GM23338 (cell line): ENCODE measurements around the gene ANKFN1. TPM values are rescaled to one million over a fixed set of nuclear protein-coding genes. Genes with fewer than 3 reads are reported as not detected.

Experiments
- ATAC-seq: fragments of 200-7000 bp; cut with Tn5 transposase; 3 replicates; pipeline ENCODE4 v1.9.1; 2020
- DNase-seq: peaks from one replicate; pipeline ENCODE4 v3.0.0-alpha.2; 2015; ENCODE audit warnings: low spot score
- H2AFZ ChIP-seq: fragments of 200-600 bp; sonication (generic); 2 replicates; pipeline ENCODE4 v1.8.0; 2016; ENCODE audit warnings: antibody characterized with exemption, mild to moderate bottlenecking, moderate library complexity
- H3F3A ChIP-seq: fragments of 200-600 bp; sonication (generic); replicated peaks from 2 replicates; pipeline ENCODE4 v1.8.0; 2017; ENCODE audit warnings: antibody characterized with exemption, mixed run types, low read depth
- H3K27ac ChIP-seq: fragments of 200-600 bp; sonication (generic); 2 replicates; pipeline ENCODE4 v1.6.1; 2016; ENCODE audit warnings: low read depth
- H3K27me3 ChIP-seq: fragments of 200-600 bp; sonication (generic); 2 replicates; pipeline ENCODE4 v1.8.0; 2016; ENCODE audit warnings: mild to moderate bottlenecking, mixed run types, moderate library complexity; ENCODE audit not compliant: insufficient read depth
- H3K36me3 ChIP-seq: fragments of 200-600 bp; sonication (generic); 2 replicates; pipeline ENCODE4 v1.8.0; 2016; ENCODE audit warnings: mild to moderate bottlenecking; ENCODE audit not compliant: insufficient read depth
- H3K4me1 ChIP-seq: fragments of 200-600 bp; sonication (generic); 2 replicates; pipeline ENCODE4 v1.8.0; 2016; ENCODE audit warnings: mild to moderate bottlenecking, moderate library complexity; ENCODE audit not compliant: insufficient read depth
- H3K4me2 ChIP-seq: fragments of 200-600 bp; sonication (generic); 2 replicates; pipeline ENCODE4 v1.7.1; 2017; ENCODE audit warnings: mixed run types
- H3K4me3 ChIP-seq: fragments of 200-600 bp; sonication (generic); 2 replicates; pipeline ENCODE4 v1.6.1; 2016; ENCODE audit warnings: mixed run types
- H3K79me2 ChIP-seq: fragments of 200-600 bp; sonication (generic); replicated peaks from 2 replicates; pipeline ENCODE4 v1.8.0; 2017; ENCODE audit warnings: mild to moderate bottlenecking; ENCODE audit not compliant: insufficient read depth
- H3K9me2 ChIP-seq: fragments of 200-600 bp; sonication (generic); 2 replicates; pipeline ENCODE4 v1.8.0; 2017; ENCODE audit not compliant: insufficient read depth
- H4K20me1 ChIP-seq: fragments of 200-600 bp; sonication (generic); replicated peaks from 2 replicates; pipeline ENCODE4 v1.8.0; 2017; ENCODE audit warnings: mild to moderate bottlenecking; ENCODE audit not compliant: insufficient read depth
- H3K27ac Mint-ChIP-seq: 2 replicates; pipeline ENCODE4 v1.8.0; 2020; ENCODE audit warnings: inconsistent platforms, mild to moderate bottlenecking, moderate library complexity, mixed read lengths
- H3K27me3 Mint-ChIP-seq: 3 replicates; pipeline ENCODE4 v1.8.0; 2022; ENCODE audit warnings: low read depth, mild to moderate bottlenecking, moderate library complexity, mixed read lengths, inconsistent platforms; ENCODE audit not compliant: insufficient read depth, poor library complexity
- H3K36me3 Mint-ChIP-seq: 3 replicates; pipeline ENCODE4 v1.8.0; 2021; ENCODE audit warnings: low read depth, mild to moderate bottlenecking, inconsistent platforms, moderate library complexity, mixed read lengths
- H3K4me1 Mint-ChIP-seq: 3 replicates; pipeline ENCODE4 v1.8.0; 2020; ENCODE audit warnings: mild to moderate bottlenecking, inconsistent platforms, mixed read lengths
- H3K4me3 Mint-ChIP-seq: 3 replicates; pipeline ENCODE4 v1.8.0; 2021; ENCODE audit warnings: moderate library complexity, mild to moderate bottlenecking, inconsistent platforms, mixed read lengths
- H3K9me3 Mint-ChIP-seq: 3 replicates; pipeline ENCODE4 v1.8.0; 2020; ENCODE audit warnings: moderate library complexity, mild to moderate bottlenecking, inconsistent platforms, mixed read lengths
- EZH2phosphoT487 ChIP-seq: fragments of 200-600 bp; sonication (generic); IDR thresholded peaks from one replicate; pipeline ENCODE4 v1.8.1; 2018; ENCODE audit warnings: antibody characterized with exemption; ENCODE audit not compliant: unreplicated experiment
- ZNF462 ChIP-seq: fragments of 250-450 bp; sonication (Bioruptor Pico); IDR thresholded peaks from 2 replicates; pipeline ENCODE4 v1.5.0; 2020; ENCODE audit warnings: mild to moderate bottlenecking, moderate library complexity
- polyA plus RNA-seq: library from polyadenylated mRNA; unstranded; fragments of >200 nt; fragmentation: Nextera tagmentation; extraction: Ambion mirVana; gene quantifications from 2 replicates; pipeline ENCODE4 v1.2.1, GENCODE V29; 2016
- total RNA-seq: library from RNA; depleted of rRNA; stranded (reverse); fragments of >200 nt; shearing (Covaris generic); gene quantifications from 2 replicates; pipeline ENCODE4 v1.2.3, GENCODE V29; 2014

The ANKFN1 gene
- total and polyA plus RNA-seq, 2 experiments from 2014 or later = not detected

GRCh38 chr17:56119191-56119590 lies 34.1 kb upstream of the ANKFN1 start (continued):
- TF ChIP-seq EZH2phosphoT487 = no peak

GRCh38 chr17:56119936-56120335 lies 33.3 kb upstream of the ANKFN1 start:
- no peak for DNase-seq
- no peak overlapping the region for H3K4me2 ChIP-seq

More at GRCh38 chr17:56119936-56120335, 33.3 kb upstream of the ANKFN1 start:
- Histone ChIP-seq H4K20me1 (no peaks in the 10 kb centered on the region), H3K4me1 (no peaks in the 10 kb centered on the region), H3K9me2 (peaks cover 4% of the 10 kb centered on the region; the same call in 1 of the 2 replicates), H3K4me3 (no peak overlapping the region), H3K79me2 (no peaks in the 10 kb centered on the region), H2AFZ (no peak overlapping the region), H3K36me3 (no peaks in the 10 kb centered on the region), H3K27ac (no peak overlapping the region), H3F3A (no peaks in the 10 kb centered on the region), H3K27me3 (no peaks in the 10 kb centered on the region)
- Mint-ChIP-seq H3K4me3 (no peak overlapping the region), H3K27ac (no peak overlapping the region), H3K9me3 (no peaks in the 10 kb centered on the region), H3K4me1 (no peaks in the 10 kb centered on the region; the same call in 2 of the 3 replicates), H3K27me3 (peaks cover 2% of the 10 kb centered on the region), H3K36me3 (no peaks in the 10 kb centered on the region)
- TF ChIP-seq ZNF462 (CRISPR knock-in tag) = no peak
- ATAC-seq = no peak
